Activated B cell treated with CpG ODN at 0.5 μM for 24 hours (primary cell): ENCODE results near the gene ZBTB25. TPM values are rescaled to one million over a fixed set of nuclear protein-coding genes. Genes with fewer than 3 reads are reported as not detected.
A peak's percentile ranks its signal among the peaks of the same experiment; 100 is the strongest.

Source experiments
- ATAC-seq: fragments of 200-7000 bp; cut with Tn5 transposase; one replicate; pipeline ENCODE4 v1.10.0; 2021; ENCODE audit warnings: low read depth, mild to moderate bottlenecking, moderate library complexity
- CTCF ChIA-PET: fragments of 350-600 bp; sonication (Branson Sonifier 250); formaldehyde crosslinking; loops from one replicate; lab custom pipeline; 2021; ENCODE audit warnings: antibody characterized with exemption; lab: Charles Lee
- POLR2A ChIA-PET: fragments of 350-600 bp; sonication (Branson Sonifier 250); formaldehyde crosslinking; loops from one replicate; lab custom pipeline; 2021; ENCODE audit warnings: antibody characterized with exemption; lab: Charles Lee
- DNase-seq: peaks from one replicate; pipeline ENCODE4 v3.0.0; 2022
- H3K27ac Mint-ChIP-seq: one replicate; pipeline ENCODE4 v1.8.0; 2020; ENCODE audit warnings: mixed read lengths
- H3K27me3 Mint-ChIP-seq: one replicate; pipeline ENCODE4 v1.8.0; 2021; ENCODE audit warnings: mixed read lengths
- H3K36me3 Mint-ChIP-seq: one replicate; pipeline ENCODE4 v1.8.0; 2021; ENCODE audit warnings: low read depth, mixed read lengths
- H3K4me1 Mint-ChIP-seq: one replicate; pipeline ENCODE4 v1.8.0; 2021; ENCODE audit warnings: mixed read lengths
- H3K4me3 Mint-ChIP-seq: one replicate; pipeline ENCODE4 v1.8.0; 2020; ENCODE audit warnings: mild to moderate bottlenecking, mixed read lengths
- H3K9me3 Mint-ChIP-seq: one replicate; pipeline ENCODE4 v1.8.0; 2020; ENCODE audit warnings: mixed read lengths
- CTCF ChIP-seq: fragments of 200-600 bp; IDR thresholded peaks from one replicate; pipeline ENCODE4 v1.8.0; 2022; ENCODE audit warnings: antibody characterized with exemption, mild to moderate bottlenecking
- intact Hi-C: fragments of 100-400 bp; cut with micrococcal nuclease; formaldehyde crosslinking; loops from one replicate; pipeline ENCODE4 v1.15.1; 2024
- total RNA-seq: library from RNA; stranded (reverse); gene quantifications from 2 replicates; pipeline ENCODE4 v1.2.3, GENCODE V29; 2022

Gene ZBTB25
- 20.9 and 29.1 TPM in 2 replicates for total RNA-seq

GRCh38 chr14:64503434-64504309, at the start of gene ZBTB25:
ZBTB25 (minus strand) TSS chr14:64503838; CDS start chr14:64490533, 13,305 bp downstream.
- H3K4me3 Mint-ChIP-seq: peak within 1 kb of the TSS; percentile 97
- no peaks in the 10 kb centered on the region for H3K27me3 Mint-ChIP-seq
- peaks cover 73% of the 10 kb centered on the region for H3K4me1 Mint-ChIP-seq
- DNase-seq: peak; percentile 91
- intact Hi-C loops: loop anchor here (1.0 to 10.0 kb wide), 13 partner anchors 19 to 1029 kb away; partner anchors contain the start of genes AKAP5, FNTB, HSPA2 and MTHFD1
- peak within 1 kb of the TSS; percentile 100 for H3K27ac Mint-ChIP-seq
- TF ChIP-seq CTCF: no peak
- H3K9me3 Mint-ChIP-seq: no peaks in the 10 kb centered on the region
- ChIA-PET CTCF (interaction anchor here (1.4 to 3.3 kb wide), 3 partner anchors 8 to 38 kb away, joined by 3 to 32 read pairs (median 11); partner anchors contain the start of gene AKAP5), POLR2A (interaction anchor here (0.6 to 4.5 kb wide), 40 partner anchors 10 to 1031 kb away, joined by 3 to 60 read pairs (median 4); partner anchors contain the start of genes AKAP5, HSPA2, MTHFD1 and PPP2R5E)
- peak; percentile 66 for ATAC-seq
- peaks cover 19% of the 10 kb centered on the region for H3K36me3 Mint-ChIP-seq

- intact Hi-C loops: no loop called here
- H3K4me1 Mint-ChIP-seq: peaks cover 13% of the 10 kb centered on the region
- ATAC-seq: no peak
- no peak overlapping the region for H3K27ac Mint-ChIP-seq
- H3K36me3 Mint-ChIP-seq: no peaks in the 10 kb centered on the region
- ChIA-PET POLR2A (interaction anchor here (0.6 to 1.4 kb wide), 6 partner anchors 9 to 861 kb away, joined by 3 to 12 read pairs (median 3); partner anchors contain the start of genes HSPA2 and ZBTB25), CTCF (no interaction called here)
- peaks cover 14% of the 10 kb centered on the region for H3K27me3 Mint-ChIP-seq
- peak overlapping the region; percentile 66 for H3K4me3 Mint-ChIP-seq
- no peak for DNase-seq
- TF ChIP-seq CTCF: no peak
- no peaks in the 10 kb centered on the region for H3K9me3 Mint-ChIP-seq
Measured at GRCh38 chr14:64550621-64551333, 47.1 kb upstream of the ZBTB25 start.

GRCh38 chr14:64549791-64550620, 46.4 kb upstream of the ZBTB25 start, which contains the start of gene PPP1R36:
PPP1R36 (plus strand) TSS chr14:64549961; CDS start chr14:64549998, 37 bp downstream.
- Mint-ChIP-seq H3K36me3 (no peaks in the 10 kb centered on the region), H3K4me3 (peak within 1 kb of the TSS; percentile 66), H3K27me3 (peaks cover 14% of the 10 kb centered on the region), H3K27ac (no peak within 1 kb of the TSS), H3K9me3 (no peaks in the 10 kb centered on the region), H3K4me1 (peaks cover 13% of the 10 kb centered on the region)
- DNase-seq (peak; percentile 41), ATAC-seq (peak; percentile 96)
- intact Hi-C loops: no loop called here
- no peak for TF ChIP-seq CTCF
- ChIA-PET CTCF (no interaction called here), POLR2A (interaction anchor here (0.6 to 1.4 kb wide), 3 partner anchors 10 to 180 kb away, joined by 3 to 4 read pairs (median 3); partner anchors contain the start of genes HSPA2 and ZBTB25)

GRCh38 chr14:64549016-64549415, 45.4 kb upstream of the ZBTB25 start:
- intact Hi-C loops: no loop called here
- no peak for ATAC-seq

More at GRCh38 chr14:64549016-64549415, 45.4 kb upstream of the ZBTB25 start:
- H3K4me3 Mint-ChIP-seq: no peak overlapping the region
- no peaks in the 10 kb centered on the region for H3K9me3 Mint-ChIP-seq
- H3K27me3 Mint-ChIP-seq: peaks cover 14% of the 10 kb centered on the region
- no peak for TF ChIP-seq CTCF
- H3K4me1 Mint-ChIP-seq: peaks cover 13% of the 10 kb centered on the region
- CTCF ChIA-PET: interaction anchor here (1.2 kb wide), 1 partner anchor 8 kb away, joined by 5 read pairs; the partner anchor contains the start of gene HSPA2
- POLR2A ChIA-PET: no interaction called here
- DNase-seq: no peak
- no peak overlapping the region for H3K27ac Mint-ChIP-seq
- H3K36me3 Mint-ChIP-seq: no peaks in the 10 kb centered on the region
